Loucy (cell line): ENCODE data around the gene KLRC1.
"Not testable (repeated sequence)": the region's sequence is repeated elsewhere in the genome, so short reads cannot be mapped to it uniquely, and the experiment has no call there.

Experiments
- H2AFZ ChIP-seq: fragments of 200-600 bp; sonication (generic); 2 replicates; pipeline ENCODE4 v1.6.0; 2016; ENCODE audit warnings: antibody characterized with exemption, mild to moderate bottlenecking, low read length, moderate library complexity
- H3F3A ChIP-seq: fragments of 200-600 bp; 2 replicates; pipeline ENCODE4 v1.6.0; 2016; ENCODE audit warnings: antibody characterized with exemption, low read depth, mild to moderate bottlenecking
- H3K27me3 ChIP-seq: fragments of 200-600 bp; sonication (generic); 2 replicates; pipeline ENCODE4 v1.6.1; 2014; ENCODE audit warnings: low read length, mild to moderate bottlenecking; ENCODE audit not compliant: insufficient read depth, poor library complexity, severe bottlenecking
- H3K36me3 ChIP-seq: fragments of 200-600 bp; sonication (generic); 2 replicates; pipeline ENCODE4 v1.6.1; 2016; ENCODE audit warnings: low read length; ENCODE audit not compliant: insufficient read depth
- H3K4me1 ChIP-seq: fragments of 200-600 bp; sonication (generic); 2 replicates; pipeline ENCODE4 v1.5.1; 2014; ENCODE audit warnings: low read length, mild to moderate bottlenecking; ENCODE audit not compliant: insufficient read depth, poor library complexity, severe bottlenecking
- H3K4me2 ChIP-seq: fragments of 200-600 bp; sonication (generic); 2 replicates; pipeline ENCODE4 v1.6.0; 2014; ENCODE audit warnings: antibody characterized with exemption, low read length, low read depth, mild to moderate bottlenecking; ENCODE audit not compliant: poor library complexity, severe bottlenecking
- H3K4me3 ChIP-seq: fragments of 200-600 bp; sonication (generic); 2 replicates; pipeline ENCODE4 v1.5.1; 2014; ENCODE audit warnings: low read length, mild to moderate bottlenecking, mixed read lengths; ENCODE audit not compliant: poor library complexity, severe bottlenecking
- H3K79me2 ChIP-seq: fragments of 200-600 bp; sonication (generic); 2 replicates; pipeline ENCODE4 v1.6.1; 2014; ENCODE audit warnings: low read length; ENCODE audit not compliant: insufficient read depth
- H3K9ac ChIP-seq: fragments of 200-600 bp; sonication (generic); 2 replicates; pipeline ENCODE4 v1.6.0; 2014; ENCODE audit warnings: mild to moderate bottlenecking, low read depth, low read length, moderate library complexity; ENCODE audit not compliant: poor library complexity, severe bottlenecking
- H3K9me2 ChIP-seq: fragments of 200-600 bp; sonication (generic); replicated peaks from 2 replicates; pipeline ENCODE4 v1.6.1; 2016; ENCODE audit warnings: low read depth, low read length, mixed read lengths
- H3K9me3 ChIP-seq: fragments of 200-600 bp; sonication (generic); 2 replicates; pipeline ENCODE4 v1.6.1; 2014; ENCODE audit warnings: mild to moderate bottlenecking, antibody characterized with exemption, low read length, low read depth; ENCODE audit not compliant: insufficient read depth
- H4K20me1 ChIP-seq: fragments of 200-600 bp; sonication (generic); 2 replicates; pipeline ENCODE4 v1.6.0; 2014; ENCODE audit warnings: antibody characterized with exemption, low read length, mild to moderate bottlenecking; ENCODE audit not compliant: insufficient read depth, poor library complexity, severe bottlenecking
- CTCF ChIP-seq: fragments of 200-600 bp; sonication (generic); conservative IDR thresholded peaks from 2 replicates; pipeline ENCODE4 v1.5.1; 2014; ENCODE audit warnings: mild to moderate bottlenecking, antibody characterized with exemption, low read length
- EZH2phosphoT487 ChIP-seq: fragments of 200-600 bp; IDR thresholded peaks from 2 replicates; pipeline ENCODE4 v1.6.1; 2018; ENCODE audit warnings: antibody characterized with exemption, mild to moderate bottlenecking, moderate library complexity, borderline replicate concordance

KLRC1 gene

GRCh38 chr12:10425938-10426337, 27.2 kb downstream of the KLRC1 start:
- H3K4me3 ChIP-seq, H2AFZ ChIP-seq, H3K9ac ChIP-seq, H3K79me2 ChIP-seq, H3K4me1 ChIP-seq, H3K9me3 ChIP-seq, H3K36me3 ChIP-seq, H3K4me2 ChIP-seq, H3F3A ChIP-seq, H3K27me3 ChIP-seq, H3K9me2 ChIP-seq, H4K20me1 ChIP-seq: not testable (repeated sequence)

- not testable (repeated sequence) for H3K4me3 ChIP-seq, H3K9me3 ChIP-seq, H2AFZ ChIP-seq, H3K36me3 ChIP-seq, H3K79me2 ChIP-seq, H3K4me1 ChIP-seq, H3K9me2 ChIP-seq, H3K4me2 ChIP-seq, H4K20me1 ChIP-seq, H3F3A ChIP-seq, H3K9ac ChIP-seq, H3K27me3 ChIP-seq
Measured at GRCh38 chr12:10424260-10424899, 28.8 kb downstream of the KLRC1 start.

DNA sequence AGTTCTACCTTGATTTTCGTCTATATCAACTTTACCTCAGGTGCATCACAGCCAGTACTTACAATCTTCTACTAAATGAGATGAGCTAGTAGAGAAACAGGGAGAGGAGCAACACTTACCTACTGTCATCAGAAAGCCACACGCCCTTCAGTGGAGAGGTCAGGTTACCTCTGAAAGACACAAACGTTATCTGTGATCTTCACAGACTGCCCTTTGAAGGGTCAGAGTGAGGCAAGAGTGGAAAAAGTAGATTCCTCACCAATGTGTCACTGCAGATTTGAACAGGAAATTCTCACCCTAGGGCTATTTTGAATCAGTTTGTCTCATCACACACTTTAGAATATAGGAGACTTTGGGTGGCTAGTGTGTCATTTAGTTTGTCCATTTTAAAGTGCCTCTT, 31.0 kb downstream of the KLRC1 start:
- H2AFZ ChIP-seq, H3K4me2 ChIP-seq, H4K20me1 ChIP-seq, H3K79me2 ChIP-seq, H3K27me3 ChIP-seq, H3K4me3 ChIP-seq, H3K9ac ChIP-seq, H3K9me3 ChIP-seq, H3K36me3 ChIP-seq, H3K9me2 ChIP-seq, H3K4me1 ChIP-seq, H3F3A ChIP-seq: not testable (repeated sequence)

GRCh38 chr12:10420334-10420733, 32.8 kb downstream of the KLRC1 start, which contains the start of gene KLRC3:
KLRC3 (minus strand) TSS chr12:10420595; CDS start chr12:10420550, 45 bp downstream.
- H3K79me2 ChIP-seq, H3K9ac ChIP-seq, H3K27me3 ChIP-seq, H3K36me3 ChIP-seq, H3K9me3 ChIP-seq, H2AFZ ChIP-seq, H3K4me2 ChIP-seq, H3F3A ChIP-seq, H3K4me3 ChIP-seq, H4K20me1 ChIP-seq, H3K4me1 ChIP-seq, H3K9me2 ChIP-seq: not testable (repeated sequence)

DNA sequence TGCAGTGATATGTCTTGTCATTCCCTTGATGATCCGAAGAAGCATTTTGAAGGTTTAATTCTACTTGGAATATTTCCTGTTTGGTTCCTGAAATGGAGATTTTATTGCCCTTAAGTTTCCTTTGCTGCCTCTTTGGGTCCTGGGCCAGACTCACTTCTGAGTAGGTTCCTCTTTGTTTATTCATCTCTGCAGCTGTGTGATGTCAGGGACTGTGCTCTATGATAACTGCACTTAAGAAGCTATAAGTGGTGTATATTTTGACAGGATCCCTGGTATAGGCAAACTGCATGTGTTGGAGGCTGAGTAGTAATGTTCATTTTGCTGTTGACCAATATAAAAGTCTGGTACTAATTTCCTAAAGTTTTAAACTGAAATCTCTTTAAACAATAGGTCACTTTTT, 43.8 kb downstream of the KLRC1 start, which contains the start of gene KLRC4:
Gene KLRC4 (minus strand): TSS at position 366 of the 400 bp plus-strand sequence. CDS start 182 bp downstream, at position 184.
- Histone ChIP-seq H4K20me1 (no peaks in the 10 kb centered on the region), H3K4me2 (no peak within 1 kb of the TSS), H3K4me1 (no peaks in the 10 kb centered on the region), H3K9me2 (no peaks in the 10 kb centered on the region), H3K9me3 (no peaks in the 10 kb centered on the region), H3F3A (no peaks in the 10 kb centered on the region), H3K79me2 (no peaks in the 10 kb centered on the region), H3K27me3 (no peaks in the 10 kb centered on the region), H3K4me3 (no peak within 1 kb of the TSS), H3K9ac (no peak within 1 kb of the TSS), H2AFZ (no peak within 1 kb of the TSS), H3K36me3 (no peaks in the 10 kb centered on the region)
- TF ChIP-seq CTCF: no peak
- TF ChIP-seq EZH2phosphoT487: no peak
